Epidermal melanocyte (primary cell): Measurements from ENCODE around the gene PRRT4.
A peak's percentile ranks its signal among the peaks of the same experiment; 100 is the strongest.

Experiments
- DNase-seq: peaks from one replicate; pipeline ENCODE4 v3.0.0; 2011; ENCODE audit warnings: low spot score; ENCODE audit not compliant: insufficient read length

Gene PRRT4

DNA sequence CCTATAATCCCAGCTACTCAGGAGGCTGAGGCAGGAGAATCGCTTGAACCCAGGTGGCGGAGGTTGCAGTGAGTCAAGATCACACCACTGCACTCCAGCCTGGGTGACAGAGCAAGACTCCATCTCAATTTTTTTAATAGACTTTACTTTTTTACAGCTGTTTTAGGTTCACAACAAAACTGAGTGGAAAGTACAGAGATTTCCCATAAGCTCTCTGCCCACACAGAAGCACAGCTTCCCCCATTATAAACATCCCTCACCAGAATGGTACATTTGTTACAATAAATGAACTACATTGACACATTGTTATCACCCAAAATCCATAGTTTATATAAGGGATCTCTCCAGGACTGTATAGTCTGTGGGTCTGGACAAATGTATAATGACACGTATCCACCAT lies 14.6 kb upstream of the PRRT4 start:
- no peak for DNase-seq

DNA sequence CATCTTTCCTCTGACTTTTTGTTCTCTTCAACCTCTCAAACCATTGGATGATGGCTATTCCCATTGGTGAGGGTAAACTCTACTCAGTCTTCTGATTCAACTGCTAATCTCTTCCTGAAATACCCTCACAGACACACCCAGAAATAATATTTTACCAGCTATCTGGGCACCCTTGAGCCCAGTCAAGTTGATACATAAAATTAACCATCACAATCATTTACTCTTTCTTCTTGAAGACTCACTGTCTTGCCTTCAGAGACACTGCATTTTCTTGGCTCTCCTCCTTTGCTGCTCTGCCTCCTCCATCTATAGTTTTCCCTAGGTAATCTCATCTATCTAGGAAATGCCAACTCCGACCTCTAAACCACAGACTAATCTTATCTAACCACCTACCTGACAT lies 12.6 kb upstream of the PRRT4 start:
- no peak for DNase-seq

DNA sequence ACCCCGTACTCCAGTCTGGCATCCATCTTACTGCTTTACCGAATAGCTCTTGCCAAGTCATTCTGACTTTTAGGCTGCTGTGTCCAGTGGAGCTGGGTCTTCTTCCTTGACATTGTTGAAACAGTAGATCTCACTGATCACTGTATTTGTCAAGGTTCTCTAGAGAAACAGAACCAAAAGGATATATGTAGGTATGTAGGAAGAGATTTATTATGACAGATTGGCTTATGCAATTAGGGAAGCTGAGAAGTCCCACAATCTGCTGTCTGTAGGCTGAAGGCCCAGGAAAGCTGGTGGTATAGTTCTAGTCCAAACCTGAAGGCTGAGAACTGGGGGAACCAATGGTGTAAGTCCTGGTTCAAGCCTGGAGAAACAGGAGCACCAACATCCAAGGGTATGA lies 12.1 kb upstream of the PRRT4 start:
- no peak for DNase-seq

DNA sequence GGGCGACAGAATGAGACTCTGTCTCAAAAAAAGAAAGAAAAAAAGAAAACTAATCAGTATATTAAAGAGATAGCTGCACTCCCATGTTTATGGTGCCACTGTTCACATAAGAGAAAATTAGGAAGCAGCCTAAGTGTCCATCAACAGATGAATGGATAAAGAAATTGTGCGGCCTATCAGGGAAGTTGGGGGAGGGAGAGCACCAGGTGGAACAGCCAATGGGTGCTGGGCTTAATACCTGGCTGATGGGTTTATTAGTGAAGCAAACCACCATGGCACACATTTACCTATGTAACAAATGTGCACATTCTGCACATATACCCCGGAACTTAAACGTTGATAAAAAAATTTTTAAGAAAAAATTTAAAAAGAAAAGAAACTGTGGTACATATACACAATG lies 9.0 kb upstream of the PRRT4 start:
- no peak for DNase-seq

DNA sequence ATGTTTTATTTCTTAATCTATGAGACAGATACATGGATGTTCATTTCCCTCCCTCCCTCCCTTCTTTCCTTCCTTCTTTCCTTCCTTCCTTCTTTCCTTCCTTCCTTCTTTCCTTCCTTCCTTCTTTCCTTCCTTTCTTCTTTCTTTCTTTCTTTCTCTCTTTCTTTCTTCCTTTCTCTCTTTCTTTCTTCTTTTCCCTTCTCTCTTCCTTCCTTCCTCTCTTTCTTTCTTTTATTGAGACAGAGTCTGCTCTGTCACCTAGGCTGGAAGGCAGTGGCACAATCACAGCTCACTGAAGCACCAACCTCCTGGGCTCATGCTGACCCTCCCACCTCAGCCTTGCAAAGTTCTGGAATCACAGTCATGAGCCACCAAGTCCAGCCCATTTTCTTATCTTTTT lies 5.5 kb upstream of the PRRT4 start:
- no peak for DNase-seq

DNA sequence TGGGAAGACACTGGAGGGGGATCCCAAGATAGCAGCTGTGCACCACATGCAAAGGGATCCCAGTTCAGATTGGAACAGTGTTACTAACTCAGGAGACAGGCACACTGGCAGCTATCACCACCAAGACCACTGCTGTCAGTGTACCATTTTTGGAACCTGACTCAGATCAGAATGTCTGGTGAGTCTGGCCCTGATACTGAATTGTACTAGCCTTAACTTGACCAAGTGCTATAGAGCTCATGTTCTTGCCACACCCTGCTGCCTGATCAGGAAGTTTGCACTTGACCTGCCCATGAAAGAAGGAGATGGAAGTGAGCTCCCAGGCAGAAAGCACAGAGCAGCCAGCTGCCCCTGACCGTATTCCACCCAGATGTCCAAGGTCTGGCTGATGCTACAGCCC lies 4.8 kb upstream of the PRRT4 start:
- no peak for DNase-seq

DNA sequence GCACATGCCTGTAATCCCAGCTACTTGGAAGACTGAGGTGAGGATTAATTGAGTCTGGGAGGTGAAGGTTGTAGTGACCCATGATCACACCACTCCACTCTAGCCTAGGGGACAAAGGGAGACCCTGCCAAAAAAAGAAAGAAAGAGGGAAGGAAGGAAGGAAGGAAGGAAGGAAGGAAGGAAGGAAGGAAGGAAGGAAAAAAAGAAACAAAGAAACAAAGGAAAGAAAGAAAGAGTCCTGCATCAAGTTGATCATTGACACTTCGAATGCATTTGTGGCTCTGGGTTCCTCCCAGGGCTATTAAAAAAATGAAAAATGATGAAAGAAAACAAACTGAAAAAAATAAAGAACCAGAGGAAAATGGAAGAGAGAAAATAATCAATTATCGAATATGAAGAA lies 3.9 kb upstream of the PRRT4 start:
- DNase-seq: no peak

DNA sequence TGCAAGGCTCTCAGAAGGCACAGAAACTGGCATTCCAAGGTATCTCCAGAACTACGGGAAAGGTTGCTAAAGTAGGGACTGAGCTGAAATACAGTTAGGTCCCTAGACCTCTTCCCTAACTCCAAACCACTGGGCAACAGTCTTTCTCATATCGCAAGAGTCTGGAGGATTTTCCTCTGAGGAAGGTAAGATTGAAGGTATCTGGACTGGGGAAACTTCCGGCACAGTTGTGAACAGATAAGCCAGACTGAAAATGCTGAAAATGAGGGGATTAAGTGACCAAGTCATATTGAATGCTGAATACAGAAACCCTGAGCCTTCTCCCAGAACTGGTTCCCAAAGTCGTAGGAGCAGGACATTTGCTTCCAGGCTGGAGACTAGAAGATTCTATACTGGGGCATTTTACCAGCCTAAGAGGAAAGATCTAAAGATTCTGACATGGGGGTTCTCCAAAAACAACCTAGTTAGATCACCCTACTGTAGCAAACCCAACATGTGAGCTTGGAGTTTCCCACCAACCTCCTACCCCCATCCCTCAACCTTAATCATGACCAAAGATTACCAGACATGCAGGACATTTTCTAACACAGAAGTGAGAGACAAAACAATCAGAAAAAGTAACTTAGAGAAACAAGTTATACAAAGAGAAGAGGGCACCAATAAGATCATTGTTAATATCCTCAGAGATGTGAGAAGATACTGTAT lies 2.8 kb upstream of the PRRT4 start:
- no peak for DNase-seq

DNA sequence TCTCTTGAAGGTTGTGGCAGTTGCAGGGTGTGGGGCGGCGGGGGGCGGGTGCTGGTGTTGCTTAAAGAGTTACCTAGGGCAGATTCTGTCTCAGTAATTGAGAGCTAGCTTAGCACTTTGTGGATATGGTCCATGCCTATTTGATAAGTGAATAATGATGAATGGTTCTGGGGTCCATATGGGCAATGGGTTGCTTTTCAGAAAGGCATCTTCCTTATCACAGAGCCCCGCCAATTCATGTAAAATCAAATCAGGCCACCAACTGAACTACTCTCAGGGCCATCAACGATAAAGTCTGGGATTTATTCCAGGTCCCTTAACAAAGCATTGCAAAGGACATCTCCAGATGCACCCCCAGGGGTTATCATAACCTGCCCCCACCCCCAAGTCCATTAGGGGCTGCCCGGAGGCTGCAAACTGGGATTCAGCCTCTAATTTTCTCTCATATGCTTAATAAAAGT lies 1.8 kb upstream of the PRRT4 start:
- DNase-seq: no peak

DNA sequence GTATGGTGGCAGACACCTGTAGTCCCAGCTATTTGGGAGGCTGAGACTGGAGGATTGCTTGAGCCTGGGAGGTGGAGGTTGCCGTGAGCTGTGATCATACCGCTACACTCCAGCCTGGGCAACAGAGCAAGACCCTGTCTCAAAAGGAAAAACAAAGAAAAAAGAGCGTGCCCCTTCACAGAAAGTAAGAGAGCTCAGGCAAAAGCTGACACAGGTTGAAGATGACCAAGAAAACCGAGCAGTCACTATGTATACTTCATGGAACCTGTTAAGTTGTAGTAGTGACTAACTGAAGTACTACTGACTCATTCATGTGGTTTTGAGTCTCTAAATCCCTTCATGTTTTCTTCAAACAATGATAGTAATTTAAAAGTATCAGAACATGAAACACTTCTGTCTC lies 1.2 kb upstream of the PRRT4 start:
- DNase-seq: no peak

DNA sequence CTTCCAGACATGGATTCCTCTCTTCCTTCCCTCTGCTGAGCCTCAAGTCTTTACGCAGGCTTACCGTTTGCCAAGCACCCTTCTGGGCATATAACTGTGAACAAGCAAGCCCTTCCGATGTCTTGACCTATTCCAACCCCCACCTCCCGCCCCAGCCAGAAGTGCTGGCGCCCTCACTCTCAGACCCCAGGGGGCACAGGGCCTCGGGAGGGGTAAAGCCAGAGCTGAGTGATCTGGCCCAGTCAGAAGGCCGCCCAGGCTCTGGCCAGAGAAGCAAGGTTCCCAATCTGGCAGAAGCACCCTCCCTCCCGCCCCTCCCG lies 1.2 kb downstream of the PRRT4 start:
- DNase-seq: no peak

DNA sequence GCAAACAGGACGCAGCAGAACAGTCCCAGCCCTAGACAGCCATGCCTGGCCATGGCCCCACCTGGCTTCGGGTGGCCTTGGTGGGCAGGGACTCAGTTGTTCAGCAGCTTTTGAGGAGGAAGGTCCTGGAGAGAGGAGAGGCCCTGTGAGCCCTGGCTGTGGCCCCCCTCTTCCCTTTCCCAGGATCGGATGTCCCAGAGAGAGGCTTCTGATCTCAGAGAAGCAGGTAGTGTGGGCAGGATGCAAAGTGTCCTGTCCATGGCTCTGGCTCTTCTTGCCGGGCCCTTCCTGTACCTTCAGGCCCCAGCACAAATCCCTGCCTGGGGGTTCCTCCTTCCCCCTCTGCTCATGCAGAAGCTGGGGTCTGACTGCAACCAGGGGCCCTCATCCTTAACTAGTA lies 1.6 kb downstream of the PRRT4 start:
- no peak for DNase-seq

DNA sequence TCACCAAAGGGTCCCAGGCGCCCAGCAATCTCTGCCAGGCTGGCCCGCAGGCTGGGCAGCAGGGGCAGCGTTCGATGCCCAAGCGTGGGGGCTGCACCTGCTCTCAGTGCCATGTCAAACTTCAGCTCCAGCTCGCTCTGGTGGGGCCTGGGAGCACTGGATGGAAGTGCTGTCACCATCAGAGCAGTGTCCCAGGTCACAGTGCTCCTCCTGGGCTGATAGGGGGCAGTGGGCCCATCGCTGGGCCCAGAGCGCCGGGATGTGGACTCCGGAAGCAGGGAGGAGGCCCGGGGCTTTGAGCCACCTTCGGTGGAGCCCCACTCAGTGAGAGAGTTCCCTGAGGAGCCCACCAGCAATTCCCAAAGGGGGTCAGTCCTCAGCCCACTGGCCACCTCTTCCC lies 2.2 kb downstream of the PRRT4 start:
- DNase-seq: no peak

DNA sequence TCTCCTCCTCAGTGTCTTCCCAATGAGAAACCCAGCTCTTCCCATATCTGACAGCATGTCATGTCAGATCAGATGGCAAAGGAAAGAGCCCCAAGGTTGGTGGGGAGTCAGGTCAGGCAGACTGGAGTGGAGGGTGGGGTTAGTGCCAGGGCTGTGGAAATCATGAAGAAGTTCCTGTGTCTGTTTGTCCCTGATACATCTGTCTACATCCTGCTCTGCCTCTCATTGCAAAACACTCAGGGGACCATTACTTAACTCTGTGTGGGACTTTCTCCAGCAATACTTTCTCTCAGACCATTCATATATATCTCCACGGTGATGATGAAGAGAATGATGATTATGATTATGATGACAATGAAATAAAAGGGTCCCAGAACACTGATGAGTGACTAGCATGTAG lies 3.3 kb downstream of the PRRT4 start:
- no peak for DNase-seq

DNA sequence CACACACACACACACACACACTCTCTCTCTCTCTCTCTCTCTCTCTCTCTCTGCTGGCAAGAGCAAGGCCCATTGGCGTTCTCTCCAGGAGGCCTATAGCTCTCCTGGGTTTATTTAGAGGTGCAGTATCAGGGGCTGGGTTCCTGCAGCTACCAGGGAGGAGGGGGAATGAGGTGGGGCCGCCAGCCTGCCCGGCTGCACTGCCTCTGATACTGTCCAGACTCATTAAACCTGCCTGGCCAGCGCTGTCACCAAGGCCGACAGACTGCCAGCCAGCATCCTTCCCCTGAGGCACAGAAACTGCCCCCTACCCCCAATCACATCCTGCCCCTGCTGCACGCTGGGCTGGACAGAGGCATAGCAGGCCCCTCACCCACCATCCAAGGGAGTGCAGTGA lies 4.3 kb downstream of the PRRT4 start:
- DNase-seq: no peak

DNA sequence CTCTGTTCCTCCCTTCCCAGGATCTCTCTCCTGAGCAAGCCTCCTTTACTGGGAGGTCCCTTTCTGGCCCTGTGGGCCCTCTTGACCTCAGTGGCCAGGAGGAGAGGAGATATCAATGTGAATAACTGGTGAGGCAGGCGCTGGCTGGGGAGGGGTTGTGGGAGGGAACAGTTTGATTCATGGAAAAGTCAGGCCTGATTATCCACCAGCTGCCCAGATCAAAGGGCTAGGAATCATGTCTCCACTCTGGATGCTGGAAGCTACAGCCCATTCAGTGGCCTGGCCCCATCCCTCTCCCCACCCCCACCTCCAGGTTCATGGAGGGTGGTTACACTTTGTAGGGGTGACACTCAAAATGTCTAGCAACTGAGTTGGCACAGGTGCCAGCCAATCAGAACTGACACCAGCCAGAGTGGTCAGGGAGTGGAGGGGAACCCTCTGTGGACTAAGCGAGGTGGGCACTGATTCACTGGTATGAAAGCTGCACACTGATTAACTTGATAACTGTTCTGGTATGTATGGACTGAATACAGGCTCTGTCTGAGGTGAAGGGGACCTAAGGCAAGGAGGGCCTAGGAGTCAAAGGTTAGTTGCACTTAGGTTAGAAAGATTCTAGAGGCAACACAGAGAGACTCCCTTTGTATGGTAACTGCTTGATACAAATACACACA lies 4.8 kb downstream of the PRRT4 start:
- DNase-seq: no peak

DNA sequence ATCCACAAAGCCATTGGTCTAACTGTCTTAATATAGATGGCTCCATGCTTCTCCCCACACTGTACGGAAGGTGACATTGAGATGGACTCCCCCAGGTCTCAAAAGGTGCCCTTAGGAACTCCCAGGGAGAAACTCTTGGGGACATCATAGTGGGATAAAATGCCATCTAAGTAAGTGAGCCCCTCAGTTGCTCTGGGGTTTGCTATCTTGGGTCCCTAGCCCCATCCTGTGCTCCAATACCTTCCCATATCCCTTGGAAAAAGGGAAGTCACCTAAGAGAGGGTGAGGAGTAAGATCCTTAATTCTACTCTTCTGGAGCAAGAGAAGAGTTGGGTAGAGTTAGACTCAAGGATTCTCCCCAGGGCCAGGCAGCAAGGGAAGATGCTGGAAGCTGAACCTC lies 7.9 kb downstream of the PRRT4 start:
- no peak for DNase-seq

DNA sequence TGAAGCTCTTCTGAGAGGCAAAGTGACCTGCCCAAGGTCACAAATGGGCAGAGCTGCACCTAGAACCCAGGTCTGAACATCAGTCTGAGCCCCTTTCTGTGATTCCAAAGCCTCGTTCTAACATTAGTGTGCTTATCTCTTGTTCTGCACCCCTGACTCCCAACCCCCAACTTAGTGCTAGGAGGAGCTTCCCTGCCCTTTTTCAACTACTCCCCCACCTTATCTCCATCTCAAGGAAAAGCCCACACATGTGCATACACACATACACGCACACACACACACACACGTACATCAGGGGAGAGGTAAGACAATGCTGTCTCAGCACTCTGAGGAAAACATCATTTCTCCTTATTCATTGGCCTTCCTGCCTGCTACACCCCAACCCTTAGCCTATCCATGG lies 8.3 kb downstream of the PRRT4 start:
- no peak for DNase-seq

DNA sequence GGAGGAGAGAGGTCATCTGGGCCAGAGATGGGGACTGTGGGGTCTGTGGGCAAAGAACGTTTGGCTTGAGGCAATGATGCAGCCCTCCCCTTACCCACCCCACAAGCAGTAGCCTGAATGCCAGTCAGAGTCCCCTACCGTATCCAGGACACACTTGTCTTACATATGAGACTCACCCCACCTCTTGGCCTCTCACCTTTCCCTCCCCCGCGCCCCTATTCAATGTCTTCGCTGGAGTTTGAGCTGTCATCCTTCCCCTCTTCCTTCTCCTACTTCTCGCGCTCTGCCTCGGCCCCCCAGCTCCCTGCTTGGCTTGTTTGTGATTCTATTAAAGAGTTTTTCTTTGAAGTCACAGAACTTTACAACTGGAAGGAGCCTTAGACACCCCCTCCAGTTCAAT lies 8.9 kb downstream of the PRRT4 start:
- DNase-seq: no peak

DNA sequence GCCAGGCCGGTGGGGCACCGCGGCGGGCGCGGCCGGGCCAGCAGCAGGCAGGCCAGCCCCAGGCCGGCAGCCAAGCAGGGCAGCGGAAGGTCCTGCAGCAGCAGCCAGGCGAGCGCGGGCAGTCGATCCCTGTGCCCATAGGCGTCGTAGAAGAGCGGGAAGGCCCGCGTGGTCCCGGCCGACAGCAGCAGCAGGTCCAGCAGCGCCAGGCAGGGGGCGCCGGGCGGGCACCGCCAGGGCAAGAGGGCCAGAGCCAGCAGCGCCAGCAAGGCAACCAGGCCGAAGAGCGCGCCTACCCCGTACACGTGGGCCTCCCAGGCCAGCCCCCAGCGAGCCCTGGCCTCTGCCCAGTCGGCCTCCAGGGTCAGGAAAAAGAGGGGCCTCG lies 9.3 kb downstream of the PRRT4 start:
- peak; percentile 70 for DNase-seq

DNA sequence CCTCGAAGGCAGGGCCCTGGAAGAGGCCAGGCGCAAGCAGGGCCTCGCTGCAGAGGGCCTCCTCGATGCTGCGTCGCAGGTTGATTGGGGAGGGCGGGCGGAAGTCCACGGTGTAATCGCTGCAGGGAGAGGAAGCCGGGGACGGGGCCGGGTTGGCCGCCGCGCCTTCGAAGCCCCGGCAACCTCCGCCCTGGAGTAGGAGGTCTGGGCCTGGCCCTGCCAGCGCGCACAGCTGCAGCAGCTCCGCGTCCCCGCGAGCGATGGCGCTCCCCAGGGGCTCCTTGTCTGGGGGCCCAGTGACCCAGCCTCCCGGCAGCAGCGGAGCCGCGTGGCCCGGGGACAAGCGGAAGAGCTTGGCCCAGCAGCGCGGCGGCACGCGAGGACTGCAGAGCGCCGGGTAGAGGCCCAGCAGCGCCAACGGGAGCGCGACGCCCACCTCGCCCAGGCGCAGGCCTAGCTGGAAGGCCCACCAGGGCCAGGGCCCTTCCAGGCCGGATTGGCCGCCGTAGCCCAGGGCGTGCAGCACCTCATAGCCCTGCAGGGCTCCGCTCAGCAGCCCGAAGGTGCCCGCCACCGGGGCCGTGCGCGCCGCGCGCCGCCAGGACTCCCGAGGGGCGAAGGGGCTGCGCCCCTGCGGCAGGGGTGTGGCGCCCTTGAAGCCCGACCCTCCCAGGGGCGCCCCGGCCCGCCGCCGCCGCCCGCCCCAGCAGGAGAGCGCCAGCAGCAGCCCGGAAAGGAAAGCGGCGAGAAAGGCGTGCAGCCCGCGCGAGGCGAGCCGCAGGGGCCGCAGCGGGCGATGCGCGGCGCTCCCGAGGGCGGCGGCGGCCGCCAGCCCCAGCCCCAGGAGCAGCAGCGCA lies 10.0 kb downstream of the PRRT4 start:
- no peak for DNase-seq

DNA sequence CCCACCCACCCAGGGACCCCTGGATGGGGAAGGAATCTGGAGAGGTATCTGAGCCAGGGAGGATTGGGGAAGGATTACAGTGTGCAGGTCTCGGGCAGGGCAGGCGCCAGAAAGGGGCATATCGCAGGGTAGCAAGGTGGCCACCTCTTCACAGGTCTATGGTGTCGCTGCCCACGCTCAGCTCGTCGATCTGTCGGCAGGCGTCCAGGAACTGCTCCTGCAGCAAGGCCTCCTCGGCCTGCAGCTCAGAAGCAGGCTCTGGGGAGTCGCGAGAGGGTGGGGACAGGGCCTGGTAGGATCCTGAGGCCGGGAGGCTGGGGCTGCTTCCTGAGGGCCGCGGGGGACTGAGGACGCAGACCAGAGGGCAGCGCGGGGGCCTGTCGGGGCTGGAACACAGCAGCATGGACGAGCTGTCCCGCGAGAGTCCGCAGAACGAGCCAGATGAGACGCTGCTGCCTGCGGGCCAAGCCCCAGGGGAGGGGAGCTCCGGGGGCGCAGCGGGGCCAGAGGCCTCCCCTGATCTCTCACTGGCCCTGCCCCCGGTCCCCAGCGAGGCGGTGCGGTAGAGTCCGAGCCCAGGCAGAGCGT lies 10.7 kb downstream of the PRRT4 start:
- no peak for DNase-seq
